Gastroesophageal sphincter (tissue), 4 donors: ENCODE measurements around the gene FAM47E. TPM values are rescaled to one million over a fixed set of nuclear protein-coding genes. Genes with fewer than 3 reads are reported as not detected.
"Not testable (repeated sequence)": the region's sequence is repeated elsewhere in the genome, so short reads cannot be mapped to it uniquely, and the experiment has no call there.

Experiments used
- ATAC-seq: fragments of 150-250 bp; one replicate; pipeline ENCODE4 v1.9.1; 2016; ENCODE audit warnings: mild to moderate bottlenecking, moderate library complexity
- H3K27ac ChIP-seq, 4 donors: fragments of 200-600 bp; sonication (generic) in 3 of 4; 1 replicate in 3 of 4; 2 replicates in 1 of 4; pipeline ENCODE4 v1.5.1; 2016 to 2019
- H3K27me3 ChIP-seq: fragments of 200-600 bp; sonication (generic); one replicate; pipeline ENCODE4 v1.5.1; 2019
- H3K36me3 ChIP-seq, 2 donors: fragments of 200-600 bp; sonication (generic); one replicate each; pipeline ENCODE4 v1.5.1; 2019; ENCODE audit warnings: control low read depth in 1 of 2
- H3K4me1 ChIP-seq, 3 donors: fragments of 200-600 bp; sonication (generic); 1 replicate in 2 of 3; 2 replicates in 1 of 3; pipeline ENCODE4 v1.5.1; 2016 to 2019; ENCODE audit warnings: control low read depth in 2 of 3
- H3K4me3 ChIP-seq, 2 donors: fragments of 200-600 bp; sonication (generic); one replicate each; pipeline ENCODE4 v1.5.1; 2019; ENCODE audit warnings: mild to moderate bottlenecking in 1 of 2, moderate library complexity in 1 of 2
- H3K9me3 ChIP-seq, 3 donors: fragments of 200-600 bp; sonication (generic); one replicate each; pipeline ENCODE4 v1.5.1; 2017 to 2019; ENCODE audit warnings: control low read depth in 2 of 3
- EP300 ChIP-seq: sonication (generic); formaldehyde crosslinking; IDR thresholded peaks from one replicate; pipeline ENCODE4 v1.6.1; 2017; ENCODE audit warnings: antibody characterized with exemption, mild to moderate bottlenecking
- POLR2A ChIP-seq, 2 donors: fragments of 450-650 bp; IDR thresholded peaks; one replicate each; pipeline ENCODE4 v1.6.1; 2017; ENCODE audit warnings: antibody characterized with exemption in 2 of 2, mild to moderate bottlenecking in 2 of 2, moderate library complexity in 1 of 2
- POLR2AphosphoS5 ChIP-seq: sonication (generic); formaldehyde crosslinking; IDR thresholded peaks from one replicate; pipeline ENCODE4 v1.6.1; 2017; ENCODE audit warnings: antibody characterized with exemption
- WGBS, 2 donors: methylation state at CpG; one replicate each; pipeline ENCODE4 v1.1.5; 2018; ENCODE audit warnings: low coverage in 1 of 2; 5-methylcytosine and 5-hydroxymethylcytosine counted together
- total RNA-seq, 4 donors: library from RNA; depleted of rRNA; stranded (reverse); fragments of >200 nt; gene quantifications; one replicate each; pipeline ENCODE4 v1.1.0, GENCODE V29; 2016
- TF ChIP-seq, protein P1 (sequence below), 4 experiments: fragments of 200-600 bp in 2 of 4; fragments of 450-650 bp in 2 of 4; sonication (generic) in 1 of 4; IDR thresholded peaks; one replicate each; pipeline ENCODE4 v1.5.1; 2017 to 2019; ENCODE audit warnings: antibody characterized with exemption in 4 of 4, mild to moderate bottlenecking in 2 of 4, moderate library complexity in 2 of 4

FAM47E gene
- total RNA-seq, 4 donors from 2014 or later: 1.1 to 6.2 (median 4.0) TPM

DNA sequence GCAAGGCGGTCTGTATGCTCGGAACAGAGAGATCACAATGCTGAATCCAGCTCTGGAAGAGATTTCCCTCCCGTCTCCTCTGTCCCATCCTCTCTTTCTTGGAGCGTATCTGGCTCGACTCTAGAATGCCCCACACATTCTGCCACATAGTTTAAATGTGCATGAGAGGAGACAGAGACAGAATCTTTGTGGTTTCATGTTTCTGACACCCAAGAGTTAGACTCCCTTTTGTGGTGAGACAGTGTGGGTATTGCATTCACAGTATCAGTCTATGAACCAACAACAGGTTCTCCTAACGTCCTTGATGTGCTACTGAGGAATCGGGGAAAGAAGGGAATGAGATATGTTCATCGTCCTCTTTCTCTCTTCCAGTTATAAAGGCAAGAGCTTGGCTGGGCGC is 25.3 kb downstream of the FAM47E start:
- no peak for TF ChIP-seq POLR2AphosphoS5
- TF ChIP-seq, protein P1, sequence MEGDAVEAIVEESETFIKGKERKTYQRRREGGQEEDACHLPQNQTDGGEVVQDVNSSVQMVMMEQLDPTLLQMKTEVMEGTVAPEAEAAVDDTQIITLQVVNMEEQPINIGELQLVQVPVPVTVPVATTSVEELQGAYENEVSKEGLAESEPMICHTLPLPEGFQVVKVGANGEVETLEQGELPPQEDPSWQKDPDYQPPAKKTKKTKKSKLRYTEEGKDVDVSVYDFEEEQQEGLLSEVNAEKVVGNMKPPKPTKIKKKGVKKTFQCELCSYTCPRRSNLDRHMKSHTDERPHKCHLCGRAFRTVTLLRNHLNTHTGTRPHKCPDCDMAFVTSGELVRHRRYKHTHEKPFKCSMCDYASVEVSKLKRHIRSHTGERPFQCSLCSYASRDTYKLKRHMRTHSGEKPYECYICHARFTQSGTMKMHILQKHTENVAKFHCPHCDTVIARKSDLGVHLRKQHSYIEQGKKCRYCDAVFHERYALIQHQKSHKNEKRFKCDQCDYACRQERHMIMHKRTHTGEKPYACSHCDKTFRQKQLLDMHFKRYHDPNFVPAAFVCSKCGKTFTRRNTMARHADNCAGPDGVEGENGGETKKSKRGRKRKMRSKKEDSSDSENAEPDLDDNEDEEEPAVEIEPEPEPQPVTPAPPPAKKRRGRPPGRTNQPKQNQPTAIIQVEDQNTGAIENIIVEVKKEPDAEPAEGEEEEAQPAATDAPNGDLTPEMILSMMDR (IDR thresholded peaks at IDR 0.05): no peak
- TF ChIP-seq EP300: no peak
- no peak for TF ChIP-seq POLR2A (IDR thresholded peaks at IDR 0.05)
- H3K4me3 ChIP-seq: no peak overlapping the region
- 76 to 100% methylated on average over 2 to 7 of the region's 9 CpGs for WGBS, 2 donors
- H3K4me1 ChIP-seq: no peaks in the 10 kb centered on the region
- no peaks in the 10 kb centered on the region for H3K27me3 ChIP-seq
- H3K36me3 ChIP-seq: no peaks in the 10 kb centered on the region
- H3K27ac ChIP-seq: no peak overlapping the region
- no peaks in the 10 kb centered on the region for H3K9me3 ChIP-seq
- ATAC-seq: no peak

DNA sequence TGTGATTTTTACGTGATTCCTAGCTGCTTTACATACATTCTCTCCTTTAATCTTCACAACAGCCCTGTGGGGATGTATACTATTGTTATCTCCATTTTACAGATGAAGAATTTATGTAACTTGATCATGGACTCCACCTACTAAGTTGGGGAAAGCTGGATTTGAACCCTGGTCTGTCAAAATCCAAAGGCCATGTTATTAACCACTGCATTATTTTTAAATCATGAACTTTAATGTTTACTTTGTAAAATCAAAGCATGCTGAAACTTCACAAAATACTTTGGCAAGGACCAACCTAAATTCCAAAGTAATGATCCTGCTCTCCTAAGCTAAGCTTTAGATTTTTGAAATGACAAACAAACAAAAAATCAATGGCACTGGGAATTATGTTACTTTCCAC is 26.1 kb downstream of the FAM47E start:
- no peaks in the 10 kb centered on the region for H3K9me3 ChIP-seq
- no peak overlapping the region for H3K27ac ChIP-seq
- TF ChIP-seq POLR2A (IDR thresholded peaks at IDR 0.05): no peak
- TF ChIP-seq, protein P1 (IDR thresholded peaks at IDR 0.05): no peak
- no peak for TF ChIP-seq POLR2AphosphoS5
- no peak for TF ChIP-seq EP300
- no peaks in the 10 kb centered on the region for H3K27me3 ChIP-seq
- H3K4me3 ChIP-seq: no peak overlapping the region
- H3K36me3 ChIP-seq: no peaks in the 10 kb centered on the region
- H3K4me1 ChIP-seq: no peaks in the 10 kb centered on the region
- ATAC-seq: no peak
- WGBS, 2 donors: 56 to 100% methylated on average over 1 of the region's 1 CpG

- WGBS, 2 donors: 59 to 69% methylated on average over 1 of the region's 1 CpG
- no peak for ATAC-seq
- no peak overlapping the region for H3K4me3 ChIP-seq
Observed at GRCh38 chr4:76278583-76278982, 27.1 kb downstream of the FAM47E start.

GRCh38 chr4:76279462-76279861 is 27.9 kb downstream of the FAM47E start:
- ATAC-seq: no peak
- no peaks in the 10 kb centered on the region for H3K4me1 ChIP-seq
- H3K9me3 ChIP-seq: no peaks in the 10 kb centered on the region
- 72 to 77% methylated on average over 4 of the region's 4 CpGs for WGBS, 2 donors
- no peak overlapping the region for H3K27ac ChIP-seq
- no peaks in the 10 kb centered on the region for H3K27me3 ChIP-seq
- TF ChIP-seq POLR2AphosphoS5: no peak
- TF ChIP-seq, protein P1 (IDR thresholded peaks at IDR 0.05): no peak
- no peak for TF ChIP-seq POLR2A (IDR thresholded peaks at IDR 0.05)
- no peak for TF ChIP-seq EP300
- H3K4me3 ChIP-seq: no peak overlapping the region
- H3K36me3 ChIP-seq: no peaks in the 10 kb centered on the region

More at GRCh38 chr4:76278583-76278982, 27.1 kb downstream of the FAM47E start:
- H3K27me3 ChIP-seq: no peaks in the 10 kb centered on the region
- H3K36me3 ChIP-seq: no peaks in the 10 kb centered on the region
- H3K27ac ChIP-seq: no peak overlapping the region
- H3K9me3 ChIP-seq: no peaks in the 10 kb centered on the region
- H3K4me1 ChIP-seq: no peaks in the 10 kb centered on the region
- TF ChIP-seq, protein P1 (IDR thresholded peaks at IDR 0.05): no peak
- TF ChIP-seq POLR2AphosphoS5: no peak
- TF ChIP-seq POLR2A (IDR thresholded peaks at IDR 0.05): no peak
- TF ChIP-seq EP300: no peak

DNA sequence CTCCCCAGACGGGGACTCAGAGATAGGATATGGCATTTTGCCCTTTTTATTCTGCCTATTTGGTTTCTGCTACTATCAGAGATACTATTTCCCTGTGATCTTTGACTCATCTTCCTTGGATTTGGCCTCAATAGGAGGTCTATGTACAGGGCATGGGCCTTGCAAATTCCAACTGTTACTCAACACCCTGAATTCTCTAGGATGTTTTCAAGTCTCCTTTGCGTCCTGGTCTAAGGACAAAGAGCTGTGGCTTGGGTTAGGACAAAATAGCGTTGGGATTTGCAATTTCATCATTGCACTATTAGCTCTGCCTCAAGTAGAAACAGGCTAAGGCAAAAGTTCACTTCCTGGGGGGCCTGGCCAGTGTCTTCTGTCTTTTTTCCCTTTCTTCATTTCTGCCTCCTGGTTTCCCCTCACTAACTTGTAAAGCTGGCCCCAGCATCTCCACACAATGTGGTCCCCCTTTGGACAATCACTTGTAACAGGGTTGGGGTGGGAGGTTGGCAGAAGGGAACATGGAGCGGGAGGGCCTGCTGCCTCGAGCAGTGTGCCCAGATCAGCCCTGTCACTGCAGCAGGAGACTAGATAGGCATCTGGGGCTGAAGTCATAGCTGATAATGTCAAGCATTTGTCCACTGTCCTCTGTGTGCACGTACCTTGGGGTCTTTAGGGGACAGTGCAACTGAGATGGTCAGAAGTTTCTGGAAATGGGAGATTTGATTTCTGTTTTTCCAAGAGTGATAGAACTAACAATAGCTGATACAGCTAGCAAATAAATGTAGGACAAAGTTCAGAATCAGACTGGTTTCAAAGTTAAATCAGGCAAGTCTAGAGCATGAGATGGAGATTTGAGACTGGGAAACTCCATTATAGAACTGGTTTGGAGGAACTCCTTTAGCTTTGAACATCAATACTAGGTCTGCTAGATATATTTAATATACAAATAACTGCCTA is 29.2 kb downstream of the FAM47E start:
- no peaks in the 10 kb centered on the region for H3K9me3 ChIP-seq
- no peaks in the 10 kb centered on the region for H3K27me3 ChIP-seq
- TF ChIP-seq POLR2A (IDR thresholded peaks at IDR 0.05): no peak
- no peak for TF ChIP-seq EP300
- TF ChIP-seq, protein P1 (IDR thresholded peaks at IDR 0.05): no peak
- TF ChIP-seq POLR2AphosphoS5: no peak
- 77 to 81% methylated on average over 4 to 5 of the region's 6 CpGs for WGBS, 2 donors
- ATAC-seq: no peak
- no peak overlapping the region for H3K4me3 ChIP-seq
- H3K4me1 ChIP-seq: no peaks in the 10 kb centered on the region
- no peaks in the 10 kb centered on the region for H3K36me3 ChIP-seq
- H3K27ac ChIP-seq: no peak overlapping the region

DNA sequence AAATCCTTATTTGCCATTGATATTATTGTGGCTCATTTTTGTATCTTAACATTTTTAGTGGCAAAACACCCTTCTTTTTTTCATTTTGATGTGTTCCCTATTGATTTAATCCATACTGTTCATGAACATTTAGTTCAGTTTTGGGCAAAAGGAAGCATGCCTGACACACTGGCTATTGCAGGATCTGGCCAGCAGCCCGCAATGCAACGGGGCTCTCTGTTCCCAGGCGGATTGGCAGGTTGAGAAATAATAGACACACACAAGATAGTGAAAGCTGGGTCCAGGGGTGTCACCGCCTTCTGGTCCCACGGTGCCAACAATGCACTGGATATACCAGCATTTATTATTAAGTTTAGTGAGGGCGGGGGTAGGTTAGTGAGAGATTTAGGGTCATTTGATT is 30.1 kb downstream of the FAM47E start:
- ATAC-seq, H3K27me3 ChIP-seq, H3K9me3 ChIP-seq, H3K27ac ChIP-seq, H3K4me3 ChIP-seq, H3K4me1 ChIP-seq, H3K36me3 ChIP-seq: not testable (repeated sequence)
- 67 to 90% methylated on average over 3 to 4 of the region's 6 CpGs for WGBS, 2 donors
